NCI-H187 (cell line): Measurements from ENCODE around the gene ZNF71.
"Not testable (repeated sequence)": the region's sequence is repeated elsewhere in the genome, so short reads cannot be mapped to it uniquely, and the experiment has no call there.

Experiments used
- DNase-seq, 2 experiments: peaks; one replicate each; lab custom pipeline; 2025; lab: John Stamatoyannopoulos, UW

The ZNF71 gene

DNA sequence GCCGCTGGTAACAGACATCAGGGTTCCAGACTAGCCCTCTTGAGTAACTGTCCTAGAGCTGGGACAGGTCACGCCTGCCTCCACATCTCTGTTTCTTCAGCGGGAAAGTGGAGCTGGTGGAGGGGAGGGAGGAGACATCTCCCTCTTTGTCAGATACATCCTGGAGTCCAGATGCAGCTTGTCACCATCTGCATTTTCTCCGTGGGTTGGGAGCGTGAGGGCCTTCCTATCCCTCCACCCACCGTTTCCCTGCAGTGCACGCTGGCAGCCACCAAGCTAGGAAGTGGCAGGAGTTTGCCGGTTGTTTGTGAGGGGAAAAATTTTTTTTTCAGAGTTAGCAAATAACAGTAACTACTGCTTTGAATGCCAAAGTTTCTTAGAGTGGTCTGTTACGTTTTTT lies 27.9 kb downstream of the ZNF71 start:
- no peak for DNase-seq

DNA sequence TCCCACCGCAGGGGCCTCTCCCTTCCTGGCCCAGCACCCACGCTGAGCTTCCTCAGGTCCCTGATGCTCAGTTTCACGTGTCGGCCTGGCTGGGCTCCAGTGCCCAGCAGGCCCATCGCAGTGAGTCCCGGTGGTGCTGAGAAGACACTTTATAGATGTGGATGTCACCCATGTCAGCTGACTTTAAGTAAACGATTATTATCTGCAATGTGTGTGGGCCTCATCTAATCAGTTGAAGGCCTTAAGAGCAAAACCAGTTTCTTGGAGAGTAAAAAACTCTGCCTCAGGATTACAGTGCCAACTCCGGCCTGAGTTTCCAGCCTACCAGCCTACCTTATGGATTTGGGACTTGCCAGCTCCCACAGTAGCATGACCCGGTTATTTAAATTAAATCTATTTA lies 30.6 kb downstream of the ZNF71 start:
- no peak for DNase-seq

DNA sequence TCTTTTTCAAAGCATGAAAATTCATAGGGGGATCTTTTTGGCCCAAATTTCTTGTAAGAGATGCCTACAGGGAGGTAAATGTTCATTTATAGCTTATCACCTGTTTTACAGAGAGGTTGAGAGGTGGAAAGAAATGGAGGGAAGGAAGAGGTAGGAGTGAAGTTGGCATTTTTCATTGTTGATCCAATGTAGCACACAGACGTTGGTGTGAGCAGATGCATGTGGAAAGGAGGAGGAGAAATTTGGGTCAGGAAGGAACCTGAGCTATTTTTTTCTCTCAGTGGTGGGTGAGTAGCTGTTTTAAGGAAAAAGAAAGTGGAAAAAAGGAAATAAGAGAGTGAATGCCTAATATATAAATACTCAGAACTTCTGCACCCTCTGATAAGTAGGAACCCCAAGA lies 37.9 kb downstream of the ZNF71 start:
- DNase-seq, result no peak

DNA sequence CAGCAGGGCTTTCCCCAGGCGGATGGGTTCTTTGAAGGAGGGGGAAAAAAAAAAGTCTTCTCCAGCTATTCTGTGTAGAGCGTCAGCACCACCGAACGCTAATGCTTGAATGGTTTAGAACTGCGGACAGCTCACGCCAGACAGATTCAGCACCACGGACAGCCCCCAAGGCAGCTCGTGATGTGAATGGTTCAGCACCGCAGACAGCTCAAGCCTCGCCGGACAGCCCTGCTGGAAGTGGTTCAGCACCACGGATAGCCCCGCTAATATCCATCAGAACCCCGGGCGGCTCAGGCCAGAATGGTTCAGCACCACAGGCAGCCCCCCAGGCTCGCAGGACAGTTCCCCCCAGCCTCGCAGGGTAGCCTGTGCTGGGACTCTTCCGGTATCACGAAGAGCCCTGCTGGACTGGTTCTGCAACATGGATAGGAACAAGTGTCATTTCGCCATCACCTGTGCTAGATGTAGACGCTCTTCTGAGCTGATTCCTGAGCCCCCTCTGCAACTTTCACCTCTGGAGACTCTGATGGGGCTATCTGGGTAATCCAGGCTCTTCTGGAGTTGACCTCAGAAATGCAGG lies 43.0 kb downstream of the ZNF71 start:
- DNase-seq, result no peak

DNA sequence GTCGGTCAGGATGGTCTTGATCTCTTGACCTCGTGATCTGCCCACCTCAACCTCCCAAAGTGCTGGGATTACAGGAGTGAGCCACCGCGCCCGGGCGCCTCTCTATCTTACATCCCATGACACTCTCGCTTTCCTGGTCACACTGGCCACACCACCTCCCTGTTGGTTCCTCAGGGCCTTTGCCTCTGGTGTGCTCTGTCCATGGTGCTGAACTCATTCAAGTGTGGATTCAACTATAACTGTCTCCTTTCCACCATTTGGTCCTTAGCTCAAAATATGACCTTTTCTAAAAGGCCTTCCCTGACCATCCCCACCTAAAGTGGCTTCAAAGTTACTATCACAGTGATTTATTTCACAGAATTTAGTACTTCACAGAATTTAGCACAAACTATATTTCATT lies 44.1 kb downstream of the ZNF71 start:
- no peak for DNase-seq

DNA sequence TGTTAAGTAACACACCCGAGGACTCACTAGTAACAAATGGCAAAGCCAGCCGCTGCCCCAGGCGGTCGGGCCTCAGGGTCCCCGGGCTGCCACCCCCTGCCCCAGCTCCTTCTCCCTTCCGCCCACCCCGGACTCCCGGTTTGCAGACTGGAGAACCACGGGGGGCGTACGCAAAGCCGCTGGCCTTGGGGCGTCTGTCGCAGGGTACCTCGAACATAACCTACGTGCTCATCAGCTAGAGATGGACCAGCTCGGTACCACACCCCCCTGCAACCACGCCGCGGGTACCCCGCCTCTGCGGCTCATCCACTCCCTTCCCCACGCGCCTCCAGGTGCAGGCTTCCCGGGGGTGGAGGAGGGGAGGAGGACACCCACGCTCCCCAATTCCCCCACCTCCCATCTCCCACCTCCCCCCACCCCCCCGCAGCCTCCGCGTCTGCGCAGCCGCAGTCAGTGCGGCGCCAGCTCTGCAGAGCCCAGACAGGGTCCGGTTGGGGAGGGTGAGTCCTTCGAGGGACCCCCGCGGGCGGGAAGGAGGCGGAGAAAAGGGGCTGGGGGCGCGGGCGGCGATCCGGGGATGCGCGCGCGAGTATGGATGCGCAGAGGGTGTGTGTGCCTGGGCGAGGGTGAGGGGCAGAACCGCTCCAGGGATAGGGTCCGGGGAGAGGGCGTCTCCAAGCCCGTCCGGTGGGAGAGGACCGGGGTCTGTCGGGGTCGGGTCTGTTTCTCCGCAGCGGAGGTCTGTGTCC lies 47.8 kb downstream of the ZNF71 start, which contains the start of gene SMIM17:
TSS of gene SMIM17 (plus strand) at position 449 of the 749 bp plus-strand sequence. CDS start 2,509 bp downstream, outside the sequence.
- no peak for DNase-seq

DNA sequence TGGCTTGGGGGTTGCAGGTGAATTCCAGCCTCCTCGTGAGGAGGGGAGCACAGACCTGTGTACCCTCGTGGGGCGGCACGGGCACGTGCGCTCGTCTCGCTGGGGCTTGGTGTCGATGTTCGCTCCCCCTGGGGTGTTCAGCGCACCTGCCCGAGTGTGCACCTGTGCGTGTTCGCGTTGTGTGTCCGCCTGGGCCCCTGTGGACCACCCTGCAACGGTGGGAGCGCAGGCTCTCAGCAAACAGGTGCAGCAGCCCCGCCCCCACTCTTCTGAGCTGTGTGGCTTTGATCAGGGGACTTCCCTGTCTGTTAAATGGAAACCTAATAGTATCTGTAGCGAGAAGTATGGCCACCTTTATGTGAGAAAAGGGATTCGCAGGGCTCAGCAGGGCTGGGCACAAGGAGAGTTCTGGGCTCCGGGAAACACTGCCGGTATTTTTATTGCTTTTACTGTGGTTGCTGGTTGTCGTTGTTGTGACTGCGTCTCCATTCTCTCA lies 48.4 kb downstream of the ZNF71 start:
- DNase-seq, result no peak

DNA sequence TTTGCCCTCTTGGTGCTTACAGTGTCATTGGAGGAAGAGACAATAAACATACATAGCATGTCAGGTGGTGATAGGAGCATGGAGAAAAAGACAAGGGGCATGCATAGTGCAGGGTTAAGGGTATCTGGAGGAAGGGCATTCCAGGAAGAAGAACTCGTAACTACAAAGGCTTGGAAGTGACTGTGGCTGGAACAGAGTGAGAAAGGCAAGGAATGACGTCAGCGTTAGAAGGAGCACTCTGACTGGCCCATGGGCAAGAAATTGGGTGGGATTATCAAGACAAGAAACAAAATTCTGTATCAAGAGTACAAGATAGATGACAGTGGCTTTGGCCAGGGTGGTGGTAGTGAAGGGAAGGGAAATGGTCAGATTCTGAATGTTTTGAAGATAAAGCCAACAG lies 59.0 kb downstream of the ZNF71 start:
- no peak for DNase-seq

DNA sequence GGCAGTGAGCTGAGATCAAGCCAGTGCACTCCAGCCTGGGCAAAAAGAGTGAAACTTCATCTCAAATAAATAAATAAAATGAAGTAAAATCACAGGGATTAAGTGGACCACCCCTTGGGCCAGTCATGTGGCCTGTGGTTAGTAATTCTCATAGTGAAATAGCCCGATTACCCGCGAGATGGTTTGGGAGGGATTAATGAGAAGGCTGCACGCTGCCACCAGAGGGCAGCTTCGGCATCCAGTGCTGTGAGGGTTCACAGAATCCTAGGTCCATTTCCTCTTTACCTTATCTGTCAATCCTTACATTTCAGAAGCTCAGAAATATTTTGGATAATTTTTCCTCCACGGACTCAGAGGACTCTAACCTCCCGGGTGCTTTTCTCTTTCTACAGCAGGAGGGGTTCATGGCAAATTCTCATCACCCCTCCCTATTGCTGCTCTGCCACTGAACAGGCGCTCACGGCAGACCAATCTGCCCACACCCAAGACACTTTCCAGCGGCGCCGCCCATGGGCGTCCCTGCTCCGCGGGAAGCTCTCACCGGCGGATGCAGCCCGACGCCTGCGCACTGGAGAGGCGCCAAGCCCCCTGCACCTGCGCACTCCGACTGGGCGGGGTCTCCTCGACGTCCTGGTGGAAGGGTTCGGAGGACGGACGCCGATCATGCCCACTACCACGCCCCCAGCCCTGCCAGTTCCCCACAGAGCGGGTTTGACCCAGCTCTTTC lies 65.4 kb downstream of the ZNF71 start:
- DNase-seq, result no peak

DNA sequence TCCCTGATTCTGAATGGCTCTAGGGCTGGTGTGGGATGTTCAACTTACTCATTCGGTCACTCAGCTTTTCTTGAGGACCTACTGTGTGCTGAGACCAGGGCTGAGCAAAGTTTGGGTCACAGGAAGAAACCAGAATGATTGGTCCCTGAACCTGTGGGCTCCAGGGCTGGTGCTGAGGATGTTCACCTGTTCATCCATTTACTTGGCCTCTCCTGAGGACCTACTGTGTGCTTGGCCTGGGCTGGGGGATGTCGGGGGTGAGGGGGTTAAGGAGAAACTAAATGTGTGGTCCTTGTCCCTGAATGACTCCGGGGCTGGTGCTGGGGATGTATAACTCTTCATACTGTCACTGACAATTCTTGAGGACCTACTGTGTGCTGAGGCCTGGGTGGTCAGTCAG lies 66.1 kb downstream of the ZNF71 start:
- no peak for DNase-seq

DNA sequence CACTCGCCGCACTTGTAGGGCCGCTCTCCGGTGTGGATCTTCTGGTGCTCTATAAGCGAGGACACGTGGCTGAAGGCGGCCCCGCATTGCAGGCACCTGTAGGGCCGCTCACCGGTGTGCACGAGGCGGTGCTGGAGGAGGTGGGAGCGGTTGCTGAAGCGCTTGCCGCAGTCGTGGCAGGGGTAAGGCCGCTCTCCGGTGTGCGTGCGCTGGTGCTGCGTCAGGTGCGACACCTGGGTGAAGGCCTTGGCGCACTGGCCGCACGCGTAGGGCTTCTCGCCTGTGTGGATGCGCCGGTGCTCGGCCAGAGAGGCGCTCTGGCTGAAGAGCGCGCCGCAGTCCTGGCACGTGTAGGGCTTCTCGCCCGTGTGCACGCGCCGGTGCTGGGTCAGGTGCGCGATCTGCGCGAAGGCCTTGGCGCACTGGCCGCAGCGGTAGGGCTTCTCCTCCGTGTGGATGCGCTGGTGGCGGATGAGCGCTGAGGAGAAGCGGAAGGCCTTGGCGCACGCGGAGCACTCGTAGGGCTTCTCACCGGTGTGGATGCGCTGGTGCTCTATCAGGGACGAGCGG lies 68.9 kb downstream of the ZNF71 start:
- DNase-seq, result no peak

DNA sequence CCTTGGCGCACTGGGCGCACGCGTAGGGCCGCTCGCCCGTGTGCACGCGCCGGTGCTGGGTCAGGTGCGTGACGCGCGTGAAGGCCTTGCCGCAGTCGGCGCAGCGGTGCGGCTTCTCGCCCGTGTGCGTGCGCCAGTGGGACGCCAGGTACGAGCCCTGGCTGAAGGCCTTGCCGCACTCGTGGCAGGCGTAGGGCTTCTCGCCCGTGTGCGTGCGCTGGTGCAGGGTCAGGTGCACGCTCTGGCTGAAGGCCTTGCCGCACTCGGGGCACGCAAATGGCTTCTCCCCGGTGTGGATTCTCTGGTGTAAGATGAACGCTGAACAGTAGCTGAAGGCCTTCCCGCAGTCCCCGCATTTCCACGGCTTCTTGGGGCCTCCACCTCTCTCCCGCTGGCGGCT lies 69.4 kb downstream of the ZNF71 start:
- DNase-seq, result no peak

DNA sequence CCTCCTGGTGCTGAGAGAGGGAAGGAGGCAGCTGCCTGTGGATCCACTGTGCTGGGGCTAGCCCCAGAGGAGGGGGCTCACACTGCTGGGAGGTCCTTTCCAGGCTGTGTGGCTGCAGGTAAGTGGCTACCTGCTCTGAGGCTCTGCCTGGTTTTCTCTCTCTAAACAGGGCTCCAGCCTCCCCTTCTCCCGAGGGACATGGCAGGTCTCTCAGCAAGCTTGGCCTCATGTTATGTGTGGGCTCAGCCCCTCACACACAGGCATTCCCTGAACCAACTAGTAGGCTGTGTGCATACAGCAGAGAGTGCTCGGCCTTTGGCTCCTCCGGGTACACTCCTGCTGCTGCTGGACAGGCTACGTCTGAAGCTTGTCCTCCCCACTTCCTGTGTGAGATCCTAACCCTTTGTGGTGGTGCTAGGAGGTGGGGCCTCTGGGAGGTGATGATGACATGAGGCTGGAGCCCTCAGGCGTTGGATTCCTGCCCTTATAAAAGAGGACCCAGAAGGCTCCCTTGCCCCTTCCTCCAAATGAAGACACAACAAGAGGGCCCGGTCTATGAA lies 72.3 kb downstream of the ZNF71 start:
- DNase-seq, result no peak

DNA sequence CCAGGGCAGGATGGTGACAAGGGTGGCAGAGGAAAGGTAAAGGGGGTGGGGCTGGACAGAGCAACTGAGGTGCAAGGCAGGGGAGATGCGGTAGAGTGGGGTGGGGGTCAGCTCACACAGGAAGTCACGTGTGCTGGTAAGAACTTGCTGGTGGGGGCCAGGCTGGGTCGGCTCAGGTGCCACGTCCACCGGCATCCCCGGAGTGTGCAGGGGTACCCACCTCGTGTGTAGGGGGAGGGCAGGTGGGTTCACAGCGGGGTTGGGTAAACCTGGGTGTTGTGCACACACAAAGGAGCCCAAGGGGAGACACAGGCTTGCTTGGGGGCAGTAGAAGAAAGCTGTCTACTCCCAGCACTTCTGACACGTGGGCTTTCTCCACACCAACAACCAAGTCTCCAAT lies 73.6 kb downstream of the ZNF71 start:
- no peak for DNase-seq

DNA sequence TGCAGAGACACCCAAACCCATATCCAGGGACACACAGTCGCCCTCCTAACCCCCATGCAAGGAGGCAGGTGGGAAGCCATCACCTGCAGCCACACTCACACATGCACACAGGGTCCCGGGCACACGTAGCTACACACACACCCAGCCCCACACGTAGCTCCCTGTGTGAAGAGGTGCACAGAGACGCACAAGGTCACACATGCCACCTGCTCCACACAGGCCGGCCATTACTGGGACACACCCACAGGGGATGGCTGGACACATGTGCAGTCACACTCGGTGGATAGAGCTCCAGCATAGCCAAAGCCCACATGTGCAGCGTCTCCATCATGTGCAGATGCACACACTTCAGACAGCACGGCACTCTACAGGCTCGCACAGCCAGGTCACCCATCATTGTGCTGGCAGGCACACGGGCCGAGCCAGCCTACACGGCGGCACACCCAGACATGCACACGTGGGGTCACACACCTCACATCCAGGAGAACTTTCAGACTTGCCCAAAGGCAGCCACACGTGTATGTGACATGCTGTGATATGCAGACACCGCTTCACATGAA lies 75.4 kb downstream of the ZNF71 start:
- no peak for DNase-seq

DNA sequence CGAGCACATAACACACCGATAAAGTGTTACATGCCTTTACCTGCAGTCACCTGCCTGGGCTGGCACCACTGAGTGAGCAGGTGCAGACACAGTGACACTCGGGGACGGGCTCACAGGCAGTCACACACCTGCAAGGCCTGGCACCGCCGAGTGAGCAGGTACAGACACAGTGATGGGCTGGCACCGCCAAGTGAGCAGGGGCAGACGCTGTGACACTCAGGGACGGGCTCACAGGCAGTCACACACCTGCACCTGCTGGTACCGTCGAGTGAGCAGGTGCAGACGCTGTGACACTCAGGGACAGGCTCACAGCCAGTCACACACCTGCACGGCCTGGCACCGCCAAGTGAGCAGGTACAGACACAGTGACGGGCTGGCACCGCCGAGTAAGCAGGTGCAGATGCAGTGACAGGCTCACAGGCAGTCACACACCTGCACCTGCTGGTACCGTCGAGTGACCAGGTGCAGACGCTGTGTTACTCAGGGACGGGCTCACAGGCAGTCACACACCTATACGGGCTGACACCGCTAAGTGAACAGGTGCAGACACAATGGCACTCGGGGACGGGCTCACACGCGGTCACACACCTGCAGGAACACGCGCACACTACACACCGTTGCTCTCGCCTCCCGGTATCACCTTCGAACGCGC lies 76.0 kb downstream of the ZNF71 start:
- no peak for DNase-seq

DNA sequence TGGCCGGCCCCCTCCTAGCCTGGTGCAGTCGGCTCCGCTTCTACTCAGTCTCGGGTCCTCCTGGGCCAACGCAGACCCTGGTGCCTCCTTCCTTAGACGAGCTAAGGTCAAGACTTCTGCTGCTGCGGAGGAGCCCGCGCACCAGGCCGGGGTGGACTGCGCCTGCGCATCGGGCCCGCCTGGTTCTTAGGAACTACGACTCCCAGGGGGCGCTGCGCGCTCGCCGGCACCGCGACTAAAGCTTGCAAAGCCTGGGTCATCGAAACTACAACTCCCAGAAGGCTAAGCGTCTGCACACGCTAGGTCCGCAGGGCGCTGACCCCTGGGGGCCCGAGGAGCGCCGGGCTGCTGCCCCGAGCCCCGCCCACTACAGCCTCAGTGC lies 76.5 kb downstream of the ZNF71 start, which contains the start of gene ZNF835:
TSS of gene ZNF835 (minus strand) at position 145 of the 382 bp plus-strand sequence. CDS start 6,559 bp downstream, outside the sequence.
- no peak for DNase-seq

DNA sequence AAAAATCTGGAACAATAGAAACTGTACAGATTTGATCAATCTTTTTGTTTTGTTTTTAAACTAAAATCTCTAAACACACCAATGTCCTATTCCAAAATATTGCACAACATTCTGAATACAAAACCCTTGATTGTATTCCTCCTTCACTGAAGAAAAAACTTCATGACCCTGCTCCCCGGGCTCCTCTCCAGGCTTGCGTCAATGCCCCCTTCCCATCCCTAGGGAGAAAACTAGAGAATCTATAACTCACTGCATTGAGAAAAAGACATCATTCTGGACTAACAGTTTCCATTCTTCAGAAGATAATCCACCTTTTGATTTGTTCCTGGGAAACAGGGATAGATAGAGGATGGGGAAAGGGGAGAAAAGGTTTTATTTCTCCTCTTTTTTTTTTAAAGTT lies 77.5 kb downstream of the ZNF71 start:
- not testable (repeated sequence) for DNase-seq
